ENCODE measurements around the gene UXT. TPM values are rescaled to one million over a fixed set of nuclear protein-coding genes. Genes with fewer than 3 reads are reported as not detected.
A peak's percentile ranks its signal among the peaks of the same experiment; 100 is the strongest.

Gene UXT
- total and polyA plus RNA-seq, 2 of the 13 experiments (the other 11 are each of a cell fraction or from before 2014, with no cell fraction given), result 107 to 123 TPM

- TF ChIP-seq STAG1 (CRISPR knock-in tag; IDR thresholded peaks at IDR 0.05) (no peak), ZSCAN30 (CRISPR knock-in tag; IDR thresholded peaks at IDR 0.05) (no peak), ZNF318 (CRISPR knock-in tag; IDR thresholded peaks at IDR 0.05) (no peak), ZNF549 (CRISPR knock-in tag; IDR thresholded peaks at IDR 0.05) (no peak), MEF2D (CRISPR knock-in tag; IDR thresholded peaks at IDR 0.05) (no peak), TBP (CRISPR knock-in tag; IDR thresholded peaks at IDR 0.05) (no peak), SETDB1 (CRISPR knock-in tag; IDR thresholded peaks at IDR 0.05; ENCODE audit: borderline replicate concordance) (no peak), ESRRA (CRISPR knock-in tag; IDR thresholded peaks at IDR 0.05; ENCODE audit: low read depth) (no peak), ARID3A (IDR thresholded peaks at IDR 0.05; ENCODE audit: low read depth, low read length) (no peak), ZSCAN20 (CRISPR knock-in tag; IDR thresholded peaks at IDR 0.05; ENCODE audit: borderline replicate concordance) (no peak), ZNF550 (CRISPR knock-in tag; IDR thresholded peaks at IDR 0.05; ENCODE audit: borderline replicate concordance) (no peak), ZNF333 (CRISPR knock-in tag; IDR thresholded peaks at IDR 0.05; ENCODE audit: borderline replicate concordance) (0 out of 2 replicates have a peak, but pooled peaks have one; percentile 58), SOX13 (IDR thresholded peaks at IDR 0.05) (no peak), SOX13 (CRISPR knock-in tag; conservative IDR thresholded peaks at IDR 0.05 in 1 of 2, IDR thresholded peaks at IDR 0.05 in 1 of 2) (no peak), ELF3 (CRISPR knock-in tag; IDR thresholded peaks at IDR 0.05) (no peak), ZNF790 (CRISPR knock-in tag; IDR thresholded peaks at IDR 0.05; ENCODE audit: borderline replicate concordance) (no peak), ZNF512B (CRISPR knock-in tag; IDR thresholded peaks at IDR 0.05; ENCODE audit: borderline replicate concordance) (no peak)
Observed at GRCh38 chrX:47619486-47620302, 39.3 kb downstream of the UXT start, which contains the start of gene SYN1 (continued).
